GM12872 (cell line): ENCODE results near the gene GAS6.

Source experiments
- CTCF ChIP-seq: IDR thresholded peaks from 3 replicates; pipeline ENCODE4 v1.5.1; 2011; ENCODE audit warnings: low read depth, mild to moderate bottlenecking, low read length, moderate library complexity; ENCODE audit not compliant: insufficient read depth

Gene GAS6

GRCh38 chr13:113792236-113792770 lies 71.6 kb downstream of the GAS6 start:
- no peak for TF ChIP-seq CTCF

- no peak for TF ChIP-seq CTCF
Measured at GRCh38 chr13:113791761-113792160, 72.1 kb downstream of the GAS6 start.

GRCh38 chr13:113791226-113791625 lies 72.7 kb downstream of the GAS6 start:
- no peak for TF ChIP-seq CTCF

- TF ChIP-seq CTCF: no peak
Measured at GRCh38 chr13:113789167-113789566, 74.7 kb downstream of the GAS6 start.

GRCh38 chr13:113788413-113789135 lies 75.3 kb downstream of the GAS6 start:
- TF ChIP-seq CTCF: no peak

- TF ChIP-seq CTCF: no peak
Measured at GRCh38 chr13:113787694-113788093, 76.2 kb downstream of the GAS6 start.

- TF ChIP-seq CTCF: no peak
Measured at GRCh38 chr13:113786262-113786841, 77.5 kb downstream of the GAS6 start.
